ENCODE measurements around the gene IFNA17.

IFNA17 gene

GRCh38 chr9:21228122-21228521 is at the start of gene IFNA17:
IFNA17 (minus strand) TSS chr9:21228222; CDS start chr9:21228173, 49 bp downstream.
- Histone ChIP-seq H3K9me3 (ENCODE audit: control insufficient read depth, insufficient read depth, low read length) (no peaks in the 10 kb centered on the region), H3K4me3 (ENCODE audit: low read depth, low read length) (no peak within 1 kb of the TSS), H3K27me3 (ENCODE audit: control insufficient read depth, insufficient read depth, low read length) (no peaks in the 10 kb centered on the region), H3K36me3 (ENCODE audit: control insufficient read depth, insufficient read depth, low read length) (no peaks in the 10 kb centered on the region), H3K9ac (ENCODE audit: low read depth, low read length) (no peak within 1 kb of the TSS), H3K4me1 (ENCODE audit: control insufficient read depth, insufficient read depth, low read length) (no peaks in the 10 kb centered on the region)

- Histone ChIP-seq H3K4me3 (ENCODE audit: low read depth, low read length) (no peak overlapping the region), H3K9me3 (ENCODE audit: control insufficient read depth, insufficient read depth, low read length) (no peaks in the 10 kb centered on the region), H3K4me1 (ENCODE audit: control insufficient read depth, insufficient read depth, low read length) (no peaks in the 10 kb centered on the region), H3K27me3 (ENCODE audit: control insufficient read depth, insufficient read depth, low read length) (peaks cover 69% of the 10 kb centered on the region), H3K9ac (ENCODE audit: low read depth, low read length) (no peak overlapping the region), H3K36me3 (ENCODE audit: control insufficient read depth, insufficient read depth, low read length) (no peaks in the 10 kb centered on the region)
Measured at GRCh38 chr9:21268347-21268657, 40.3 kb upstream of the IFNA17 start.

- no peak overlapping the region for H3K4me3 ChIP-seq (ENCODE audit: low read depth, low read length)
- no peaks in the 10 kb centered on the region for H3K36me3 ChIP-seq (ENCODE audit: control insufficient read depth, insufficient read depth, low read length)
- no peaks in the 10 kb centered on the region for H3K9me3 ChIP-seq (ENCODE audit: control insufficient read depth, insufficient read depth, low read length)
- peaks cover 75% of the 10 kb centered on the region for H3K27me3 ChIP-seq (ENCODE audit: control insufficient read depth, insufficient read depth, low read length)
- H3K4me1 ChIP-seq (ENCODE audit: control insufficient read depth, insufficient read depth, low read length): no peaks in the 10 kb centered on the region
- no peak overlapping the region for H3K9ac ChIP-seq (ENCODE audit: low read depth, low read length)
Measured at GRCh38 chr9:21267485-21268346, 39.7 kb upstream of the IFNA17 start.

GRCh38 chr9:21266733-21267484 is 38.9 kb upstream of the IFNA17 start:
- Histone ChIP-seq H3K27me3 (ENCODE audit: control insufficient read depth, insufficient read depth, low read length) (peaks cover 82% of the 10 kb centered on the region), H3K4me1 (ENCODE audit: control insufficient read depth, insufficient read depth, low read length) (no peaks in the 10 kb centered on the region), H3K9me3 (ENCODE audit: control insufficient read depth, insufficient read depth, low read length) (no peaks in the 10 kb centered on the region), H3K4me3 (ENCODE audit: low read depth, low read length) (no peak overlapping the region), H3K36me3 (ENCODE audit: control insufficient read depth, insufficient read depth, low read length) (no peaks in the 10 kb centered on the region), H3K9ac (ENCODE audit: low read depth, low read length) (no peak overlapping the region)

- no peaks in the 10 kb centered on the region for H3K9me3 ChIP-seq (ENCODE audit: control insufficient read depth, insufficient read depth, low read length)
- no peaks in the 10 kb centered on the region for H3K4me1 ChIP-seq (ENCODE audit: control insufficient read depth, insufficient read depth, low read length)
- H3K9ac ChIP-seq (ENCODE audit: low read depth, low read length): no peak overlapping the region
- H3K27me3 ChIP-seq (ENCODE audit: control insufficient read depth, insufficient read depth, low read length): peaks cover 90% of the 10 kb centered on the region
- H3K4me3 ChIP-seq (ENCODE audit: low read depth, low read length): no peak overlapping the region
- no peaks in the 10 kb centered on the region for H3K36me3 ChIP-seq (ENCODE audit: control insufficient read depth, insufficient read depth, low read length)
Measured at GRCh38 chr9:21265421-21266189, 37.6 kb upstream of the IFNA17 start.

GRCh38 chr9:21255538-21256212 is 27.7 kb upstream of the IFNA17 start:
- peaks cover 5% of the 10 kb centered on the region for H3K4me1 ChIP-seq (ENCODE audit: control insufficient read depth, insufficient read depth, low read length)
- no peaks in the 10 kb centered on the region for H3K9me3 ChIP-seq (ENCODE audit: control insufficient read depth, insufficient read depth, low read length)
- no peak overlapping the region for H3K4me3 ChIP-seq (ENCODE audit: low read depth, low read length)
- H3K9ac ChIP-seq (ENCODE audit: low read depth, low read length): no peak overlapping the region
- peaks cover 20% of the 10 kb centered on the region for H3K27me3 ChIP-seq (ENCODE audit: control insufficient read depth, insufficient read depth, low read length)
- H3K36me3 ChIP-seq (ENCODE audit: control insufficient read depth, insufficient read depth, low read length): no peaks in the 10 kb centered on the region

GRCh38 chr9:21252721-21253547 is 24.9 kb upstream of the IFNA17 start:
- Histone ChIP-seq H3K9ac (ENCODE audit: low read depth, low read length) (no peak overlapping the region), H3K27me3 (ENCODE audit: control insufficient read depth, insufficient read depth, low read length) (peaks cover 20% of the 10 kb centered on the region), H3K4me3 (ENCODE audit: low read depth, low read length) (no peak overlapping the region)

GRCh38 chr9:21251638-21252037 is 23.6 kb upstream of the IFNA17 start:
- no peak overlapping the region for H3K4me3 ChIP-seq (ENCODE audit: low read depth, low read length)
- no peaks in the 10 kb centered on the region for H3K9me3 ChIP-seq (ENCODE audit: control insufficient read depth, insufficient read depth, low read length)

More at GRCh38 chr9:21252721-21253547, 24.9 kb upstream of the IFNA17 start:
- peaks cover 5% of the 10 kb centered on the region for H3K4me1 ChIP-seq (ENCODE audit: control insufficient read depth, insufficient read depth, low read length)
- H3K9me3 ChIP-seq (ENCODE audit: control insufficient read depth, insufficient read depth, low read length): no peaks in the 10 kb centered on the region
- H3K36me3 ChIP-seq (ENCODE audit: control insufficient read depth, insufficient read depth, low read length): no peaks in the 10 kb centered on the region

GRCh38 chr9:21251190-21251589 is 23.2 kb upstream of the IFNA17 start:
- Histone ChIP-seq H3K27me3 (ENCODE audit: control insufficient read depth, insufficient read depth, low read length) (peaks cover 13% of the 10 kb centered on the region), H3K9ac (ENCODE audit: low read depth, low read length) (no peak overlapping the region), H3K4me1 (ENCODE audit: control insufficient read depth, insufficient read depth, low read length) (peaks cover 5% of the 10 kb centered on the region), H3K36me3 (ENCODE audit: control insufficient read depth, insufficient read depth, low read length) (no peaks in the 10 kb centered on the region), H3K9me3 (ENCODE audit: control insufficient read depth, insufficient read depth, low read length) (no peaks in the 10 kb centered on the region), H3K4me3 (ENCODE audit: low read depth, low read length) (no peak overlapping the region)

More at GRCh38 chr9:21251638-21252037, 23.6 kb upstream of the IFNA17 start:
- Histone ChIP-seq H3K9ac (ENCODE audit: low read depth, low read length) (no peak overlapping the region), H3K27me3 (ENCODE audit: control insufficient read depth, insufficient read depth, low read length) (peaks cover 18% of the 10 kb centered on the region), H3K4me1 (ENCODE audit: control insufficient read depth, insufficient read depth, low read length) (peaks cover 5% of the 10 kb centered on the region), H3K36me3 (ENCODE audit: control insufficient read depth, insufficient read depth, low read length) (no peaks in the 10 kb centered on the region)

GRCh38 chr9:21244836-21245235 is 16.8 kb upstream of the IFNA17 start:
- Histone ChIP-seq H3K36me3 (ENCODE audit: control insufficient read depth, insufficient read depth, low read length) (no peaks in the 10 kb centered on the region), H3K9ac (ENCODE audit: low read depth, low read length) (no peak overlapping the region), H3K27me3 (ENCODE audit: control insufficient read depth, insufficient read depth, low read length) (no peaks in the 10 kb centered on the region), H3K4me3 (ENCODE audit: low read depth, low read length) (no peak overlapping the region), H3K9me3 (ENCODE audit: control insufficient read depth, insufficient read depth, low read length) (no peaks in the 10 kb centered on the region), H3K4me1 (ENCODE audit: control insufficient read depth, insufficient read depth, low read length) (no peaks in the 10 kb centered on the region)

Measured in iPS-15b (cell line).